H54 (cell line): Measurements from ENCODE around the gene DDOST.
A peak's percentile ranks its signal among the peaks of the same experiment; 100 is the strongest.

Experiments
- DNase-seq: peaks from one replicate; pipeline ENCODE4 v3.0.0; 2011; ENCODE audit warnings: low spot score, mixed read lengths; ENCODE audit not compliant: insufficient read length
- FAIRE-seq: peaks from 3 replicates; lab custom pipeline; 2011; peaks lifted over from hg19 to GRCh38; lab: Jason Lieb, UNC
- POLR2A ChIP-seq: IDR thresholded peaks from 2 replicates; pipeline ENCODE4 v1.6.1; 2011; ENCODE audit warnings: low read depth, mild to moderate bottlenecking, low read length

The DDOST gene

DNA sequence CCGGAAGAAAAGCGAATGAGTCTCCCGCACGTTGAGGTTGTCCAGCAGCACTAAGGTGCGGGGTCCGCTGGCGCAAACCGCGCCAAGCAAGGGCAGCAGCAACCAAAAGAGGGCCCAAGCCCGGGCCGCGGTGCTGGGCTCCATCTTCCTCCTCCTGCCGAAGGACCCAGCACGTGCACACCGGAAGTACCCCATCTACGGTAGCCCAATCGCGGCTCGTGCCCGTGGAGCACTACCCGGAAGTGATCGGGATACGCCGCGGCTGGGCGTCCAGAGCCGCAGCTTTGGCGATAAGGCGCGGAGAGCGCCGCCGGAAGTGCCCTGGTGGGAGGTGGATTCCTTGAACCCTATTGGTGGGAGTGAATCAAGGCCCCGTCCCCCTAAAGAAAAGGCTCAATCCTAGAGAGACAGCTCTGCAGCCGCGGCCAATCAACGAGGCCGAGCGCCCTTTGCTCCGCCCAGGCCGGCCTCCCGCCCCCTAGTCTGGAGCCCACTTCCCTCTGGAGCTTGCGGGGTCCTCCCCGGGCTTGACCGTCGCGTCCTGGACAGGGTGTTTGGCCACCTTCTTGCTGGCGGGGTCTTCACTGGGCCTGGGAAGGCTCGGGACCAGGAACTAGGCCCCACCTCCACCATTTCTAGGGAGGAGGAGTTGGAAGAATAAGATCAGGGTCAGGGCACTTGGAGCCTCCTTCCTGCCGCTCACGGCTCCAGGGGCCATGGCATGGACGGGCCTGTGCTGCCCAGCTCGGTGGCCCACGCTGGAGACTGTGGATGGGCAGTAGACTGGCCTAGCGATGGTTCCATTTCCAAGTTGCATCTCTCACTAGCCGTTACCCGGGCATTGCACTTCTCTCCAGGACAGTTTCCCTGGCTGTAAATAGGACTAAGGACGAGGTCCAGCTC is at the start of gene DDOST:
Gene DDOST (minus strand): TSS at position 163 of the 903 bp plus-strand sequence. CDS start 19 bp downstream, at position 144.
- TF ChIP-seq POLR2A, result peak; percentile 50
- FAIRE-seq, result peak; percentile 80
- DNase-seq, result peak; percentile 92

- FAIRE-seq (no peak), DNase-seq (no peak)
- TF ChIP-seq POLR2A, result no peak
These were observed 49.5 kb upstream of the DDOST start for GRCh38 chr1:20710469-20711284.

- DNase-seq (no peak), FAIRE-seq (no peak)
- no peak for TF ChIP-seq POLR2A
These were observed 48.7 kb upstream of the DDOST start for GRCh38 chr1:20709868-20710267.

DNA sequence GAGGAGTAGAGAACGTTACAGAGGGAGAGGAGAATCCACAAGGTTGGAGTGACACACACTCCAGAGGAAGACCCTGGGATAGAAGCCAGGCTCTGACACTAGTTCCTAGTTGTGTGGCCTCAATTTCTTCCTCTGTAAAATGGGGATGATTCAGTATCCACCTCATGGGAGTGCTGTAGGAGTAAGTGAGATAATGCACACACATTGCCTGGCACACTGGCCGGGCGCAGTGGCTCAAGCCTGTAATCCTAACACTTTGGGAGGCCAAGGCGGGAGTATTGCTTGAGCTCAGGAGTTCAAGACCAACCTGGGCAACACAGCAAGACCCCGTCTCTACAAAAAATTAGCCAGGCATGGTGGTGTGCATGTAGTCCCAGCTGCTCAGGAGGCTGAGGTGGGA is 47.7 kb upstream of the DDOST start:
- no peak for TF ChIP-seq POLR2A
- DNase-seq, result no peak
- FAIRE-seq, result no peak

- no peak for FAIRE-seq
- no peak for TF ChIP-seq POLR2A
- no peak for DNase-seq
These were observed 46.9 kb upstream of the DDOST start for GRCh38 chr1:20708057-20708456.

DNA sequence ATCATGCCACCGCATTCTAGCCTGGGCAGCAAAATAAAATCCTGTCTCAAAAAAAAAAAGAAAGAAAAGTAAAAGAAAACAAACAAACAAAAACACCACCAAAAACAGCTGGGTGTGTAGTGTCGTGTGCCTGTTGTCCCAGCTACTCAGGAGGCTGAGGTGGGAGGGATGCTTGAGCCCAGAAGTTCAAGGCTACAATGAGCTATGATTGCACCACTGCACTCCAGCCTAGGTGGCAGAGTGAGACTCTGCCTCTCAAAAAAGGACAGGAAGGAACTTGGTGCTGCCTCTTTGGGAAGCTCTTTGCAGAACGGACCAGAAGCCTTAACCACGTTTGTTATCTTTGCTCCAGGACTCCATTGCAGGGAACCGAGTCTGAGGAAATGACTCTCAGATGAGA is 45.7 kb upstream of the DDOST start:
- FAIRE-seq, result no peak
- no peak for TF ChIP-seq POLR2A

GRCh38 chr1:20705203-20705755 is 44.1 kb upstream of the DDOST start:
- no peak for TF ChIP-seq POLR2A
- DNase-seq, result no peak
- FAIRE-seq, result no peak

More for the DNA sequence above, 45.7 kb upstream of the DDOST start:
- DNase-seq, result no peak

- FAIRE-seq, result no peak
- TF ChIP-seq POLR2A, result no peak
- no peak for DNase-seq
These were observed 43.4 kb upstream of the DDOST start for GRCh38 chr1:20704390-20705202.

GRCh38 chr1:20703124-20703756 is 42.1 kb upstream of the DDOST start:
- DNase-seq (no peak), FAIRE-seq (no peak)
- no peak for TF ChIP-seq POLR2A

DNA sequence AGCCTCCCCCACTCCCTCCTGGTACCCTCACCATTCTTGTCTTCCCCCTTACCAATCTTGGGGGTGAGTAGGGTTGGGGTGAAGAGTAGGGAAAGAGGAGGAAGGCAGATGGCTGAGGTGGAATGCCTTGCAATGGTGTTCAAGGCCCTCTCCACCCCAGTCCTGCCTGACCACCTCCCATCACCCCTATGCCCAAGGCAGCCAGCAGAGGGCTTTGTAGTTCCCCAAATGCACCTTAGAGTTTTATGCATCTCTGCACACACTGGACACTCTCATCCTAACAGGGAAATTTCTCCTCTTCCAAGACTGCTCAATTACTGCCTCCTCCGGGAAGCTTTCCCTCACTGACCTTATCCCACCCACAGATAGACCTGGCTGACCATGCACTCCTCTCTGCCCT is 41.2 kb upstream of the DDOST start:
- DNase-seq (no peak), FAIRE-seq (no peak)

GRCh38 chr1:20701847-20702246 is 40.7 kb upstream of the DDOST start:
- no peak for TF ChIP-seq POLR2A
- DNase-seq, result no peak
- no peak for FAIRE-seq

More for the DNA sequence above, 41.2 kb upstream of the DDOST start:
- TF ChIP-seq POLR2A, result no peak

GRCh38 chr1:20701446-20701845 is 40.3 kb upstream of the DDOST start:
- no peak for DNase-seq
- no peak for FAIRE-seq
- TF ChIP-seq POLR2A, result no peak

DNA sequence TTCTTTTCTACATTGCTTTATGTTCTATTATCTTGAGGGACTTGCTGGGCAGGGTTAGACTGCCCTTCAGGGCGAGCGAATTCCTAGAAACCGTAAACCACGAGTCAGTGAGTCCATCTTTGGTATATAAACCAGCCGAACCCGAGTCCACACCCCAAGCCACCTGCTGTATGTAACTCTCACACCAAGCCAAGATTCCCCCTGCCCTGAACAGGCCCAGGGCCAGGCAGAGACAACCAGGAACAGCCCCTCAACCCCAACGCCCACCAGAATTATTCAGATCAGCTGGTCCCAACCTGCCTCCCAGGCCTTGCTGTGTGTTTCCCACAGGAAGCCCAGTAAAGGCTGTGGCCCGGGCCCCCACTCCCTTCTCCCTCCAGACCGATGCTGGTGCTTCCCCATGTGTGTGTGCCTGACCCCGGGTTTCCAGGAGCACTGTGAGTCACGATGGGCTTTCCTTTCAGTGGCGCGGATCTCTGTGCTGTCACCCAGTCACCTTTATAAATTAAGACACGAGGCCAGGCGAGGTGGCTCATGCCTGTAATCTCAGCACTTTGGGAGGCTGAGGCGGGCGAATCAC is 39.6 kb upstream of the DDOST start:
- TF ChIP-seq POLR2A, result no peak
- DNase-seq (no peak), FAIRE-seq (no peak)
